Fibroblast of pulmonary artery (primary cell): ENCODE measurements around the gene AGAP3.

Experiments
- DNase-seq: peaks from one replicate; pipeline ENCODE4 v3.0.0-alpha.2; 2010; ENCODE audit warnings: low read depth
- H3K4me3 ChIP-seq: replicated peaks from 2 replicates; pipeline ENCODE4 v1.5.1; 2011; ENCODE audit warnings: low read depth, mild to moderate bottlenecking, control low read depth, low read length, moderate library complexity
- TF ChIP-seq, protein P1 (sequence below): IDR thresholded peaks from 2 replicates; pipeline ENCODE4 v1.5.1; 2011; ENCODE audit warnings: mild to moderate bottlenecking, control low read depth, low read length, inconsistent platforms; ENCODE audit errors: missing control alignments

AGAP3 gene

GRCh38 chr7:151139071-151139790 is 53.0 kb downstream of the AGAP3 start:
- no peak overlapping the region for H3K4me3 ChIP-seq
- no peak for DNase-seq
- TF ChIP-seq, protein P1, sequence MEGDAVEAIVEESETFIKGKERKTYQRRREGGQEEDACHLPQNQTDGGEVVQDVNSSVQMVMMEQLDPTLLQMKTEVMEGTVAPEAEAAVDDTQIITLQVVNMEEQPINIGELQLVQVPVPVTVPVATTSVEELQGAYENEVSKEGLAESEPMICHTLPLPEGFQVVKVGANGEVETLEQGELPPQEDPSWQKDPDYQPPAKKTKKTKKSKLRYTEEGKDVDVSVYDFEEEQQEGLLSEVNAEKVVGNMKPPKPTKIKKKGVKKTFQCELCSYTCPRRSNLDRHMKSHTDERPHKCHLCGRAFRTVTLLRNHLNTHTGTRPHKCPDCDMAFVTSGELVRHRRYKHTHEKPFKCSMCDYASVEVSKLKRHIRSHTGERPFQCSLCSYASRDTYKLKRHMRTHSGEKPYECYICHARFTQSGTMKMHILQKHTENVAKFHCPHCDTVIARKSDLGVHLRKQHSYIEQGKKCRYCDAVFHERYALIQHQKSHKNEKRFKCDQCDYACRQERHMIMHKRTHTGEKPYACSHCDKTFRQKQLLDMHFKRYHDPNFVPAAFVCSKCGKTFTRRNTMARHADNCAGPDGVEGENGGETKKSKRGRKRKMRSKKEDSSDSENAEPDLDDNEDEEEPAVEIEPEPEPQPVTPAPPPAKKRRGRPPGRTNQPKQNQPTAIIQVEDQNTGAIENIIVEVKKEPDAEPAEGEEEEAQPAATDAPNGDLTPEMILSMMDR, result no peak

DNA sequence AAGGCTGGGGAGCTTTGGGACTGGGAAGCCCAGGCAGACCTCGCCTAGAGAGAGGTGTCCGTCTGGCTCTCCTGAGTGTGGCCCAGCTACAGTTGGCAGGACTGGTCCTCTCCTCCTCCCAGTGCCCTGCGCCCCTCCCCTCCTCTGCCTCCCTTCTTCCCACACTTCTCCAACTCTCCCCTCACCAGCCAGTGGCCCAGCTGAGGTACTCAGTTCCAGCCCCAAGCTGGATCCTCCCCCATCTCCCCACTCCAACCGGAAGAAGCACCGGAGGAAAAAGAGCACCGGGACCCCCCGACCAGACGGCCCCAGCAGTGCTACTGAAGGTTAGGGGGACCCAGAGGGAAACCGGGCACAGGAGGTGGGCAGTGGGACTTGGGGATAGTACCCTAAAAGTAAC is 53.5 kb downstream of the AGAP3 start:
- H3K4me3 ChIP-seq, result no peak overlapping the region
- DNase-seq, result no peak
- TF ChIP-seq, protein P1, result no peak

DNA sequence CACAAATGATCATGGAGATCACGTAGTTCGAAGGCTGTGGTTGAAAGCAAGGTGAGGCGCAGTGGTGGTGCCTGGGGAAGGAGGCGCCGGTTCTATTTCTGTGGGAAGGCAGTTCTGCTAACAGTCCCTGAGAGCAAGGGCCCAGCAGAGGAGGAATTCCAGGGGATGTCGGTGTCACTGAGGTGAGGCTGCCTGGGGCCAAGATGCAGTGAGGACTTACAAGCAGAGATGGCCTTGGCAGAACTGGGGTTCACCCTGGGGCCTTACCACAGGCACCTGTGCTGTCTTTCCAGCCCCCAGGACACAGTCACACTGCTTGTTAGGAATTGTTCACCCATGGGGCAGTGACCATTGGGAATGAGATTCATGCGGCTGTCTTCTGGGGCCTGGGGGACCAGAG is 54.6 kb downstream of the AGAP3 start:
- DNase-seq, result no peak
- TF ChIP-seq, protein P1, result no peak
- H3K4me3 ChIP-seq, result no peak overlapping the region

GRCh38 chr7:151141311-151141854 is 55.1 kb downstream of the AGAP3 start:
- no peak for DNase-seq

DNA sequence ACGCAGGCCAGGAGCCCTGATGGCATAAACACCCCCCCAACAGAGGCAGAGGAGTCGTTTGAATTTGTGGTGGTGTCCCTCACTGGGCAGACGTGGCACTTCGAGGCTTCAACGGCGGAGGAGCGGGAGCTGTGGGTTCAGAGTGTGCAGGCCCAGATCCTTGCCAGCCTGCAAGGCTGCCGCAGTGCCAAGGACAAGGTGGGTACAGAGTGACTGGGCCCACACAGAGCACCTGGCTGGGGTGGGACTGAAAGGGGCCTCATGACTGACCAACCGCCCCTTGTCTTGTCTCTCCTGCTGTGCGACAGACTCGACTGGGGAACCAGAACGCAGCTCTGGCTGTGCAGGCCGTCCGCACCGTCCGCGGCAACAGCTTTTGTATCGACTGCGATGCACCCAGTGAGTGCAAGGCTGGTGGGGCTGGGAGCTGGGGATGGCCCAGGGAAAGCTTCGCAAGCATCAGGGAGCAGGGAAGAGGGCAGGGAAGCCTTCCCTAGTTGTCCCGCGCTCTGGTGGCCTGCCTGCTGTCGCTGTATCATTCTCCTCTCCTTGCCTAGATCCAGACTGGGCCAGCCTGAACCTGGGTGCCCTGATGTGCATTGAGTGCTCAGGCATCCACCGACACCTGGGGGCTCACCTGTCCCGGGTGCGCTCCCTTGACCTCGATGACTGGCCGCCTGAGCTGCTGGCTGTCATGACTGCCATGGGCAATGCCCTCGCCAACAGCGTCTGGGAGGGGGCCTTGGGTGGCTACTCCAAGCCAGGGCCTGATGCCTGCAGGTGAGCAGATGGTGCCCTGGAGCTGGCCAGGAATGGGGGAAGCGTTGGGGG is 55.8 kb downstream of the AGAP3 start:
- TF ChIP-seq, protein P1, result no peak
- DNase-seq, result no peak
- no peak overlapping the region for H3K4me3 ChIP-seq

More at GRCh38 chr7:151141311-151141854, 55.1 kb downstream of the AGAP3 start:
- TF ChIP-seq, protein P1, result no peak
- no peak overlapping the region for H3K4me3 ChIP-seq

DNA sequence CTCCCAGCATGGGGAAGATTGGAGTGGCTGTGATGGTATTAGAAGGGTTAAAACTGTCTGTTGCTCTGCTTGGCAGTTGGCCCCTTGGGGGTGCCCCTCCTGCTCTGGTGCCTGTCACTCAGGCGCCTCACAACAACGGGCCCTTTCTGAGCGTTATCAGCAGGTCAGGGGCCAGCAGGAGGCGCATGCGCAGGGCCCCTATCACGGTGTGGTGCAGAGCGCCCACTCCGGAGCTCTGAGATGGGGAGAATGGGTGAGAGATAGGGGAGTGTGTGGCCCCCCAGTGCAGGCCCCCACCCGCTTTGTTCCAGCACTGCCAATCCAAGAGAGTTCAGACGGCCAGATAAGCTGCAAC is 56.4 kb downstream of the AGAP3 start:
- TF ChIP-seq, protein P1, result no peak
- DNase-seq, result no peak

More for the DNA sequence above, 56.4 kb downstream of the AGAP3 start:
- H3K4me3 ChIP-seq, result no peak overlapping the region
